Nucleus accumbens (tissue), 56 donors: ENCODE results near the gene ZNF174.

Source experiments
- DNase-seq, 56 donors: peaks; one replicate each; lab custom pipeline; 2025; lab: John Stamatoyannopoulos, UW

The ZNF174 gene

DNA sequence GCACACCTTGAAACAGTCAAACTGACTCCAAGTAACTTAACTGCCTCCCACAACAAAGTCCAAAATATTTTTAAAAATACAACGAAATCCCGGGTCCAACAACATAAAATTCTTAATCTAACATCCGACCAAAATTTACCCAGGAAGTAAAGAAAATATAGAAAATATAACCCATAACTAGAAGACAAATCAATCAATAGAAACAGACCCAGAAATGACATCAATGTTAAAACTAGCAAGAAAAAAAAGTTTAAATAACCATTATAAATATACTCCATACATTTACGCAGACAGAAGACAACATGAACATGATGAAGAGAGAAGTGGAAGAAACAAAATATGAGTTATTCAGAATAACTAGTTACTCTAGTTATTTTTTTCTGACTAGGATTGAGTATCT is 38.6 kb downstream of the ZNF174 start:
- no peak for DNase-seq

DNA sequence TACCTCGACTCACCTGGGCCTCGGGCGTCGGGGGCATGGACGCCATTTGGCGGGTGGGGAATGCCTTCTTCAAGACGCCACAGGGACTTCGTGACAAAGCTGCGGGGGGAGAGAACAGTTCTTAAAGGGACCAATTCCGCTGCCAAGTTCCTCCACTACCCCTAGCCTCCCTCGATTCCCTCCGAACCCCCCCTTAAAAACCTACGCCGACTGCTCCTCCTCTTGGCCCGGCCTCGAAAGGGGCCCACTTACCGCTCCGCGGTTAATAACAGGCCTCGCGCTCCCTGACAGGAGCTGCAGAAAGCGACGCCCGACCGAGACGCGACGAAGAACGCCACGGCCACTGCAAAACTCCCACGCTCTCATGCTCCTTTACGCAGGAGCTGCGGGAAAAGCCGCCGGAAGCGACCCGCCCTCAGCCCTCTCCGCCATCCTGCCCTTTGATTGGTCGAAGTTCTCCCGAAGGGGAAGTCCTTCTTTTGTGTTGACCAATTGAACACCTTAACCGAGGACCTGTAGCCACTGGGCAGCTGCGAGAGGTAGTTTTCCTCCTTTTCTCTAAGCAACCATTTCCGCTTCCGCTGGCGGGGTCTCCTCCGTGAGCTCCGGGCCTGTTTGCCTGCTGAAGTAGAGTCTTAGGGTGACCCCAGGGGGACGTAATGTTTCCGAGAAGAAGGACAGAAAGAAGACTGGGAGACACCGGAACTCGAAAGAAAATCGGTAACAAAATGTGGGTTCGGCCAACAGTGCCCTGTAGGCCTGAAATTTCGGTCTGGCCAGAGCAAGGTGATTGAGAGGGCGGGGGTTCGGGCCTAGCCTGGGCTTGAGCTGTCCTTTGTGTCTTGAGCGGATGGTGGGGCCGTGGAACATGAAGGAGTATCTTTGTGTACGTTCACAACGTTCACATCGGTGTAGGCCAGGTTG is 42.4 kb downstream of the ZNF174 start, which contains the start of the genes NAA60 and ZNF597:
NAA60 (plus strand) TSS at position 573 of the 924 bp plus-strand sequence. CDS start 32,548 bp downstream, outside the sequence.
ZNF597 (minus strand) TSS at position 397 of the 924 bp plus-strand sequence; CDS start at position 46, 351 bp downstream.
- peak in 55 of 56 donors; percentile 16 to 92 (median 76) for DNase-seq

DNA sequence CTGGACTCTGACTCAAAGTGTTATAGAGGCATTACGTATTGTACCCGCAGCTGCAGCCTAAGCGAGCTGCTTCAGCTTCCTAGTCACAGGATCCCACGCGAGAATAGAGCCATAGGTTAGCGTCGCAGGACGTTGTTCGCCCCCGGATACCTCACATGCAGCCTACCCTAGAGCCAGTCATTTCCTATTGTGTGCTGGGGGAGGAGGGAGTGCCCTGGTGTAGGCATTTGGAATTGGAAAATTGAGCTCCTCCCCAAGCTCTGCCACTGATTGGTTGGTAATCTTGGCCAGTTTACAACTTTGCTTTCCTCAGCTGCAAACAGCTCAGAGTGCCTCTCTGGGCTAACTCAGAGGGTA is 43.0 kb downstream of the ZNF174 start:
- DNase-seq = peak in 12 of 56 donors; percentile 15 to 47 (median 28)

DNA sequence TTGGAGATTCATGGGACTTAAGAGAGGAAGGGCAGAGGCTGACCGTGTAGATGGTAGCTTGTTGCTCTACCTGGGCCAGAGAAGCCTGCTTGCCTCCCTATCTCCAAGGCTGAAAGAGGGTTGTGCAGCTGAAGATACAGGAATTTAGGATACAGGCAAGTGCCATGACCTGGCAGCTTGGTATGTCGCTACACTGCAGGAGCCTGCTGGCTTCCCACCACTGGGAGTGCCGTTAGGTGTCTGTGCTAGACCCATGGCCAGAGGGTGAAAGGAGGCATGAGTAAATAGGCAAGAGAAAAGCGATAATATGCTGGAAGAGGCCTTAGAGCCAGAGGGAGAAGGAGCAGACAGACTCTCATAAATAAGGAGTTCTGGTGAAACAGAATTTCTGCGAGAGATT is 53.1 kb downstream of the ZNF174 start:
- no peak for DNase-seq

DNA sequence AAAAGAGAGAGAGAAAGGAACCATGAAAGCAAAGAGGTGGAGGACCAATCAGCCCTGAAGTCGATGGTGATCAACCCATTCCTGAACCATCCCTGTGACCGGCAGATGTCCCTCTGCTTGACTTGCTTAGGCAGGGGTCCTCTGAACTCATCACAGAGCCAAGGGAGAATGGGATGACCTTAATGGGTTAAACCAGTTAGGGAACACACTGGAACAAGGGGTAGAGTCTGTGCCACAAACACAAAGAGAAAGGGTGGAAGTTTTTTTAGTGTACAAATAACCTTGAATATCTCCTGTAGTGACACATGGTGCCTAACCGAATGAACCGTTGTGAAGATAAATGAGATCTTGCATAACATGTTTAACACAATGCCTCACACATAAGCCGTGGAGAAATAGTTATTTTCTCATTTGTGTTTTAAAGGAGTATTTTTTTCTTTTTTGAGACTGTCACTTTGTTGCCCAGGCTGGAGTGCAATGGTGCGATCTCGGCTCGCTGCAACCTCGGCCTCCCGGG is 53.7 kb downstream of the ZNF174 start:
- DNase-seq = no peak

DNA sequence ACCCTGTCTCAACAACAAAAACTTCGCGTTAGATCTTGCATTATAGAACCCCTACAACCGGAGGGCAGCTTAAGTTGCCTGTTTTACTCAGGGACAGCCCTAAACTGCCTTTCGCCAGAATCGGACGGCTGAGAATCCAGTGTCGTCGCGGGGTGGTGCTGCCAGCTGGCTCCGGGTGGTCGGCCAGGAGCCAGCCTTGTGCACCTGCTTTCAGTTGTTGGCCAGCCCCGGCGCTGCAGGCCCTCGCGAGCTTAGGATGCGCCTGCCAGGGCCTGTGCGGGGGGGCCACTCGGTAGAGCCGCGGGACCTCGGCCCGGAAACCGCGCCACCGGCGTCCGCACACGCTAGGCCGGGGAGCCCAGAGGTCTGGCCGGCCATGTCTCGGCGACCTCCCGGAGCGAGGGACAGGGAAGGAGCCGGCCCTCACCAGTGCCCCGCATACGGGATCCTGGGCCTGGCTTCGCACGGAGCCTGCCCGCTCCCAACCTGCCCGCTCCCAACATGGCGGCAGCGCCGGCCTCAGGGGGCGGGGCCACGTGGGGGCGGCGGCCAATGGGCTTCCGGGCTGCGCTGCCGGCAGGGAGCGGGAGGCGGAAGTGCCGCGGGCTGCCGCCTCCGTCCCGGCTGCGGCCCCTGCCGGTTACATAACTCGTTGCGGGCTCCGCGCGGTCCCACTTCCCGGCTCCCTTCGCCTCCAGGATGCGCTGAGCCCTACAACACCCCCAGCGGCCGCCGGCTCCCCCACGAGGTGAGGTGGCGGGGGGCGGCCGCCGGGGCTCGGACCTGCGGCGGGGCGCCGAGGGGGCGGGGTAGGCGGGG is 56.6 kb downstream of the ZNF174 start:
- DNase-seq = peak in 55 of 56 donors; percentile 39 to 98 (median 88)

DNA sequence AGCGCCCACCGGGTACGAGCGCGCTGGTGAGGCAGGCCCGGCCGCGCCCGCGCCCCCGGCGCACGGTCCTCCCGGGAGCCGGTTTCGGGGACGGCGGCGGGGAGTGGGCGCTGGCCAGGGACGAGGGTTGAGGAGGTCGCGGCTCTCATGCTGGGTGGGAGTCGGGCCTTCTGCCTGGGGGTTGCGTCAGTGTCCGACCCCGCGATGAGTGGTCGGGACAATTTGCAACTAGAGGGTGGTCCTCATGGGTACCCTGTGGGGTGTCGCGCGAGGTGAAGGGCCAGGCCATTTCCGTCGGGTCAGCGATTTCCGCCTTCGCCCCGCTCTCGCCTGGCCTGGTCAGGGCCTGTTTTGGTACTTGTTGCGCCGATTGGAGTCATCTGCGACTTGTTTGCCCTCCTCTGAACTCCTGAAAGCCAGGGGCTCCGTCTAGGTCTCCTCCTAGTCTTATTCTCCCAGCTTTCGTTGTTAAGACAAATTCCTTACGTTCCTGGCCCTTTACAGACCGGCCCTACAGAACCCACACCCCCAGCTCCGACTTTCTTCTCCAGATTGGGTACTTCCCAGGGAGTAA is 57.4 kb downstream of the ZNF174 start:
- DNase-seq = peak in 14 of 56 donors; percentile 23 to 55 (median 41)

DNA sequence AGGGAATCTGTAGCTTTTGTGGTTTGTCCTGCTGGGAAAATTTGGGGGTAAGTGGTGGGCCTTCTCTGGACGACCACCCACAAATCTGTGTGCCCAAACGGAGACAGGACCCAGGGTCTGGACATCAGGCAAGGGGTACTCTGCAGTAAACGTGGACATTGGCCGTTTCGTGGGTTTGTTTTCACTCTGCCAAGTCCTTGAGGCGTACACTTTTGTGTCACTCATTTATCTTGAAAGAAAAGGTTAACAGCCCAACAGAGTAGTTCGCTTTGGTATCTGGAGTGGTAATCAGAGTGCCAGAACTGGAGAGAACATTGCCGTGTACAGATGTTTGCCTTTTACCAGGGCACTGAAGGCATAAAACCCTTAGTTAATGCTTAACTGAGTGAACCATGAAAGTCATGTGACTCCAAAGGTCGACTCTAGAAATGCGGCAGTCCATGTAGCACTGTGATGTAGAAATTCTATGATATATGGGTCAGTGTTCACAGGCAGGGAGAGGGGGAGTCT is 57.9 kb downstream of the ZNF174 start:
- no peak for DNase-seq
